Hematopoietic multipotent progenitor cell (in vitro differentiated cells): Measurements from ENCODE around the gene CBX3. TPM values are rescaled to one million over a fixed set of nuclear protein-coding genes. Genes with fewer than 3 reads are reported as not detected.
"Not testable (repeated sequence)": the region's sequence is repeated elsewhere in the genome, so short reads cannot be mapped to it uniquely, and the experiment has no call there.

ENCODE experiments used
- DNase-seq, 3 donors: peaks; one replicate each; pipeline ENCODE4 v3.0.0-alpha.2; 2011 to 2015; ENCODE audit warnings: low read depth in 2 of 3, low spot score in 2 of 3
- total RNA-seq: library from RNA; depleted of rRNA; stranded (reverse); fragments of >200 nt; gene quantifications from one replicate; pipeline ENCODE4 v1.2.3, GENCODE V29; 2012

CBX3 gene
- total RNA-seq, 1 donor: 72.7 TPM

DNA sequence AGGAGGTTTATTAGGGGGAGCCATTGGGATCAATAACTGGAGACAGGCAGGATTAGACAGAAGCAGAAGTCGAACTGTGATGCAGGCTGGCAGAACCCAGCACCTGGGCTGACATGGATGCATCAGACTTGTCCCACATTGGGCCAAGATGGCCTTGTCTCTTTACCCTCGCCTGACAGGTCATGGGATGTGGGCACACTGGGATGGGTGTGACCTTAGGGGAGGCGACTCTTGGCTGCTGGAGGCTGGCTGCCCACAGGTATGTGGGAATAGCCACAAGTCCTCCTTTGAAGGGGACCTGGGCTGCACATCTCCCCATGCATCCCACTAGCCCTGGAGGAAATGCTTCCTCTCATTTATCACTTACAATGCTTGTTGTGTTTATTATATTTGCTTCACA is 32.3 kb upstream of the CBX3 start:
- DNase-seq: no peak

DNA sequence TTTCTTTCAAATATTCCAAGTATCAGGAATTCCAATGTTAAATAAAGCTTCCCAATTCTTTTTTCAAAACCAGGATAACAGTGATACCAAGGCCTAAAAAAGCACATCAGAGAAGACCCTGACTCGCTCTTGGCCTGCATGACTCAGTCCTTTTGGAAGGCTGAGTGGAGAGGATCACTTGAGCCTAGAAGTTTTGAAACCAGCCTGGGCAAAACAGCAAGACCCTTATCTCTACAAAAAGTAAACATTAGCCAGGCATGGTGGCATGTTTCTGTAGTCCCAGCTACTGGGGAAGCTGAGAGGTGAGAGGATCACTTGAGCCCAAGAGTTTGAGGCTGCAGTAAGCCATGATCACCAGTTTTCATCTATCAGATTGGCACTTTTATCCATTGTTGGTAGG is 30.9 kb upstream of the CBX3 start:
- DNase-seq: no peak

GRCh38 chr7:26171601-26172000 is 29.9 kb upstream of the CBX3 start:
- no peak for DNase-seq

GRCh38 chr7:26172048-26172447 is 29.5 kb upstream of the CBX3 start:
- DNase-seq: no peak

- DNase-seq: not testable (repeated sequence)
Measured at GRCh38 chr7:26175903-26176302, 25.6 kb upstream of the CBX3 start.

DNA sequence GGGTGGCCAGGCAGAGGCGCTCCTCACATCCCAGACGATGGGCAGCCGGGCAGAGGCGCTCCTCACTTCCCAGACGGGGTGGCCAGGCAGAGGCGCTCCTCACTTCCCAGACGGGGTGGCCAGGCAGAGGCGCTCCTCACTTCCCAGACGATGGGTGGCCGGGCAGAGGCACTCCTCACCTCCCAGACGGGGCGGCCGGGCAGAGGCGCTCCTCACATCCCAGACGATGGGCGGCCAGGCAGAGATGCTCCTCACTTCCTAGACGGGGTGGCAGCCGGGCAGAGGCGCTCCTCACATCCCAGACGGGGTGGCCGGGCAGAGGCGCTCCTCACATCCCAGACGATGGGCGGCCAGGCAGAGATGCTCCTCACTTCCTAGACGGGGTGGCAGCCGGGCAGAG is 24.8 kb upstream of the CBX3 start:
- not testable (repeated sequence) for DNase-seq

GRCh38 chr7:26177269-26177668 is 24.3 kb upstream of the CBX3 start:
- DNase-seq: not testable (repeated sequence)

DNA sequence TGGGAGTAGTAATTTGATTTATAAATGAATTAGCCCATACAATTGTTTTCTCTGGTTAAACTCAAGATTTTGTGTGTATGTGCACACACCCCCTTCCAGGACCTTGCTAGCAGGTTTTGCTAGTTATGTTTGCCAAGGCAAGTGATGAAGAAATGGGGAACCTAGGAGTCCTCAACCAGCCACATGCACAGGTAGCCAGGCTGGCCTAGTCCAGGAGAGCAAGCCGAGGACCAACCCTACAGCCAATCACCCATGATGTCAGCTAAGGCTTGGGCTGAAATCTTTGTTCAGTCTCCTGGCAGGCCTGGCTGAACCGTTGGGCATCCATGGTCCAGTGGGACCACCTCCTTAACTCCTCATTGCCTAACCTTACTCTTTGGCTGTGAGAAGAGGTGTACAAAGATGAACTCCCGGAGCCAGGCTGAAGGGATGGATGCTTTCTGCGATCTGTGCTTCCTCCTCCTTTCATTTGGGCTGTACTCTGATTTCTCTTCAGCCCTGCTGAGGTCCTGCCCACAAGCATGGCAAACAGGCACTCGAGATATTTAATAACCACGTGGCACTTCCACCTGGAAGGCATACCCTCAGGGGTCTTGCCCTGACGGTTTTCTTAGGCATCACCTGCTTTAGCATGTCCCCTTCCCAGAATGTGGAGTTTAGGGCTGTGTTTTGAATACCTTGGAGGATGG is 23.1 kb upstream of the CBX3 start:
- no peak for DNase-seq

DNA sequence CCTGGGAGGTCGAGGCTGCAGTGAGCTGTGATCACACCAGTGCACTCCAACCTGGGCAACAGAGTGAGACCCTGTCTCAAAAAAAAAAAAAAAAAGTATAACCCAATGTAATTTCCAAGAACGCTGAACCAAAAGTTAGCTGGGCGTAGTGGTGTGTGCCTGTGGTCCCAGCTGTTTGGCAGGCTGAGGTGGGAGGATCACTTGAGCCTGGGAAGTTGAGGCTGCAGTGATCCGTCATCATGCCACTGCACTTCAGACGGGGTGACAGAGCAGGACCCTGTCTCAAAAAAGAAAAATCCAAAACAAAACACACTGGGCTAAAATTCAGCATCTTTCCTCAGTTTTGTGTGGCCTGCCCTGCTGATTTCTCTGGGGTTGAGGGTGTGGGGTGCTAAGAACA is 22.1 kb upstream of the CBX3 start:
- no peak for DNase-seq

- no peak for DNase-seq
Measured at GRCh38 chr7:26179826-26180497, 21.6 kb upstream of the CBX3 start.

GRCh38 chr7:26180792-26181198 is 20.8 kb upstream of the CBX3 start:
- DNase-seq: peak in 2 of 3 donors; percentile 49 to 57

GRCh38 chr7:26181474-26182227 is 19.9 kb upstream of the CBX3 start:
- no peak for DNase-seq

- DNase-seq: no peak
Measured at GRCh38 chr7:26182283-26182682, 19.3 kb upstream of the CBX3 start.

GRCh38 chr7:26182706-26183105 is 18.8 kb upstream of the CBX3 start:
- DNase-seq: no peak

DNA sequence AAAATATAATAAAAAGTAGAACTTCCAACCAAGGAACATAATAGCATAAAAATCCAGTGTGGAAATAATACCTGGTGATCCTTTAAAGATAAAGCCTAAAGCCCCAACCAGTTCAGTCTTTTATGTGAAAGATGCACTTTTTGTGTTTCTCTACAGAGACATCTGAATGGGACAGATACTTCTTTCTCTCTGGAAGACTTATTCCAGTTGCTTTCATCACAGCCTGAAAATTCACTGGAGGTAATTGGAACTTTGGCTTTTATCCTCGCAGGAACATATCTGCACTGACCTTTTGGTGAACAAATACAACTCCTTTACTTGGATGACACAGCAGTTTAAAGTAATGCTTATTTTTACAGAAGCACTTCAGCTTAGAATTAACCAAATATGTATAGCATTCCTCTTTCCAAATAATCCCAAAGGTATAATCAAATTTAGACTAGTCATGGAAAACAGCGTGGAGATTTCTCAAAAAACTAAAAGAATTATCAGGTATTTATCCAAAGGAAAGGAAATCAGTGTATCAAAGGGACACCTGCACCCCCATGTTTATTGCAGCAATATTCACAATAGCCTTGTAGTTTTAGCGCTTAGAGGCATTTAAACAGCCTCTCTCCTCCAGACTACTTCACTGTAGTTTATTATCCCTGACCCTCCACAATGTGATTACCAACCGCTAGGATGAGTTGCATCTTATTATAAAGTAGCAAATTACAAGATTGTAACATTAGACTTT is 17.8 kb upstream of the CBX3 start:
- DNase-seq: no peak

GRCh38 chr7:26184281-26185101 is 17.1 kb upstream of the CBX3 start:
- not testable (repeated sequence) for DNase-seq

GRCh38 chr7:26185131-26185843 is 16.3 kb upstream of the CBX3 start:
- peak in 1 of 3 donors; percentile 42 for DNase-seq

DNA sequence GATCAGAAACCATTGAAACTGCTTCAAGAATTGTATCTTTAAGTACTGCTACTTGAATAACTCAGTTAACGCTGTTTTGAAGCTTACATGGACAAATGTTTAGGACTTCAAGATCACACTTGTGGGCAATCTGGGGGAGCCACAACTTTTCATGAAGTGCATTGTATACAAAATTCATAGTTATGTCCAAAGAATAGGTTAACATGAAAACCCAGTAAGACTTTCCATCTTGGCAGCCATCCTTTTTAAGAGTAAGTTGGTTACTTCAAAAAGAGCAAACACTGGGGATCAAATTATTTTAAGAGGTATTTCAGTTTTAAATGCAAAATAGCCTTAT is 15.7 kb upstream of the CBX3 start:
- no peak for DNase-seq
